LNCaP clone FGC (cell line): Measurements from ENCODE around the gene GPR84.

Experiments used
- DNase-seq: peaks from one replicate; pipeline ENCODE4 v3.0.0-alpha.2; 2011; ENCODE audit warnings: low read depth
- H3K4me3 ChIP-seq: 2 replicates; pipeline ENCODE4 v1.5.1; 2011; ENCODE audit warnings: mild to moderate bottlenecking, low read depth, low read length, control low read depth
- TF ChIP-seq, protein P1 (sequence below): IDR thresholded peaks from 2 replicates; pipeline ENCODE4 v1.5.1; 2012; ENCODE audit warnings: mild to moderate bottlenecking; ENCODE audit not compliant: control insufficient read depth, insufficient read depth; ENCODE audit errors: extremely low read depth

GPR84 gene

DNA sequence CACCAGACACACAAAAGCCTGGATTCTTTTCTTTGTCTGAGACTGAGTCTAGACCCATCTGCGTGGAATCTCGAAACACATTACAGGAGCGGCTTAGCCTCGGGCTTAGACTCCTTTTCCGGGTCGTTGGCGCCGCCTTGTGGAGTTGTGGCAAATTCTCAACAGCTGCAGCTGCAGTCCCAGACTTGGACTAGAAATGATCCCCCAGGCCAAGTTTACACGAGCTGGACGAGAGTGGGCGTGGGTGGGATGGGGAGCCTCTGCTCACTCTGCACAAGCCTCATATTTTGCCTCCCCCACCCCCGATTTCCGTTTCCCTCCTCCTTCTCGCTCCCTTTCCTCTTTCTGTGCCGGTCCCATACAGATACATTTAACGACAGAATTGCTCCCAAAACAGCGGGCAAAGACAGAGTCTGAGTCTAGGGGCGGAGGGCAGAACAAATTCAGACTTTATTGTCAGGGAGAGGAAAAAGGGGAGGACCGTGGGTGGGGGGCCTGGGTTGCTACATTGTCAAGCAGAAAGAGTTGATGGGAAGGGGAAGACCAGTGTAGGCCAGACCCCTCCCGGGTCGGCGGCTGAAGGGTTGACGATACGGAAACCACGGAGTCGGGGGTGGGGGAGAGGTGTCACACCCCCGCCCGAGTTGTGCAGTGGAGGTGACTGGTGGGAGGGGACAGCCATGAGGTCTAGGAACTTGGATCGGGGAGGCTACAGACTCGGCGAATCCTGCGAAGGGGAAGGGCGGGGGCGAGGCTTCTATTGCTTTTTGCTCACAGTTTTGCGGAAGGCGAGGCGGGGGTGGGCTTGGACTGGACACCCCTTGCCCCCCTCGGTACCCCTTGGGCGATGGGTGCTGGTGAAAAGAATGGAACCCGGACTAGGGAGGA, 4.7 kb upstream of the GPR84 start:
- H3K4me3 ChIP-seq = no peak overlapping the region
- TF ChIP-seq, protein P1, sequence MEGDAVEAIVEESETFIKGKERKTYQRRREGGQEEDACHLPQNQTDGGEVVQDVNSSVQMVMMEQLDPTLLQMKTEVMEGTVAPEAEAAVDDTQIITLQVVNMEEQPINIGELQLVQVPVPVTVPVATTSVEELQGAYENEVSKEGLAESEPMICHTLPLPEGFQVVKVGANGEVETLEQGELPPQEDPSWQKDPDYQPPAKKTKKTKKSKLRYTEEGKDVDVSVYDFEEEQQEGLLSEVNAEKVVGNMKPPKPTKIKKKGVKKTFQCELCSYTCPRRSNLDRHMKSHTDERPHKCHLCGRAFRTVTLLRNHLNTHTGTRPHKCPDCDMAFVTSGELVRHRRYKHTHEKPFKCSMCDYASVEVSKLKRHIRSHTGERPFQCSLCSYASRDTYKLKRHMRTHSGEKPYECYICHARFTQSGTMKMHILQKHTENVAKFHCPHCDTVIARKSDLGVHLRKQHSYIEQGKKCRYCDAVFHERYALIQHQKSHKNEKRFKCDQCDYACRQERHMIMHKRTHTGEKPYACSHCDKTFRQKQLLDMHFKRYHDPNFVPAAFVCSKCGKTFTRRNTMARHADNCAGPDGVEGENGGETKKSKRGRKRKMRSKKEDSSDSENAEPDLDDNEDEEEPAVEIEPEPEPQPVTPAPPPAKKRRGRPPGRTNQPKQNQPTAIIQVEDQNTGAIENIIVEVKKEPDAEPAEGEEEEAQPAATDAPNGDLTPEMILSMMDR = peak; percentile 90

DNA sequence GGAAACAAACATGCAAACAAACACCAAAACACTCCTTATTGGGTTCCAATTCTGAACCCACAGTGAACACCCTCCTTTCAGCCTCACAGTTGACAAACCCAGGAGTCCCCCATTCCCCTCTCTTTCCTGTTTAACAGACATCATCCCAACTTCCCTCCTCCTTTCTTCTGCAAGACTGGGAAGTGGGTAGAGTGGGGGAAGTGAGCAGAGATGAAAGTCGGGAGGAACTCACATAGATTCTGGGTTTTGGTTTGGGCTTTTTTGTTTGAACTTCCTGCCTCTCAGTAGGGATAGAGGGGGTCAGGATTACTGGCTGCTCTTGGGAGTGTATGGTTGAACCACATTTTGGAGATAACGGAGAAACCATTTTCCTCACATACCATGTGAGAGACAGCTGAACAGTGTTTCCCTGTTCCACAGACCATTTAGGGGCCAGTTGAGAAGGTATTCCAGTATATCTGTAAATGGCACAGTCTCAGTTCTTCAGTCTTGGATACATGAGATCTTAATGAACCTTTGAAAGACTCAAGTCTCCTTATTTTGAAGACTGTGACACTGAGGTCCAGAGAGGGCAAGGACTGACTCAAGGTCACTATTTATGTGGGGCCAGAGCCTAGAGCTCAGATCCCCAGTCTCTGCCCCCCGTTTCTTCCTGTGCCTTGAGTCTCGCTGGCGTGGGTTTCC, 3.9 kb upstream of the GPR84 start:
- no peak overlapping the region for H3K4me3 ChIP-seq
- TF ChIP-seq, protein P1 = no peak
- no peak for DNase-seq

More for the DNA sequence above, 4.7 kb upstream of the GPR84 start:
- no peak for DNase-seq

DNA sequence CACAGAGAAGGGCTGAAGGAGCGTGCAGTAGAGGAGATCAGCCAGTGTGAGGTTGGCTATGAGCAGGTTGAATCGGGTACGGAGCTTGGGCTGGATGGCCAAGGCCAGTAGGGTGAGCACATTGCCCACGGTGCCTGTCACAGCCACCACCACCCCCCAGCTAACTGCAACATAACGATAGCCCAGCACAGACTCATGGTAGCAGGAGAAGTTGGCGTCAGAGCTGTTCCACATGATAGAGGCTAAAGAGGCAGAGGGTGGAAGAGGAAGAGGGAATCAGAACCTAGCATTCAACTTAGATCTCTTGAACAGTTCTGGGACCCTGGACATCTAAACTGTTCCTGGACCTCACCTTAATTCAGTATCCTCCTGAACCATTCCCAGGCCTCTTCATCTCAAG, 668 bp downstream of the GPR84 start:
- no peak overlapping the region for H3K4me3 ChIP-seq
- DNase-seq = no peak
- TF ChIP-seq, protein P1 = no peak

DNA sequence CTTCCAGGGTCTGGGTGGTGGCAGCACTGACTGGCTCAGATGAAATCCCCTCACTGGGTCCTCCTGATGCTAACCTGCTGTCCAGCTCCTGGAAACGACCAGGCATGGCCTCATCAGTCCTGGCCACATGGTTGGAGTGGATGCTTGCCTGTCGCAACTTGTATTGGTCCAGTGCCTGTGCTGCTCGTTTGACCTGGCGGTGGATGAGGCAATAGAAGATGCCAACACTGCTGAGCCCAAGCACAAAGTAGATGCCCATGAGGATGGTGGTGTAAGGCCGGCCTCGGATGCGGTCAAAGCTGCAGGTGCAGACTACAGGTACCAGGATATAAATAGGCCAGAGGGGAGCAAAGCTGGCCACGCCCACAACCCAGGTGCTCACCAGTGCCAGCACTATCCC, 1.2 kb downstream of the GPR84 start:
- no peak for DNase-seq
- TF ChIP-seq, protein P1 = no peak
- H3K4me3 ChIP-seq = no peak overlapping the region

DNA sequence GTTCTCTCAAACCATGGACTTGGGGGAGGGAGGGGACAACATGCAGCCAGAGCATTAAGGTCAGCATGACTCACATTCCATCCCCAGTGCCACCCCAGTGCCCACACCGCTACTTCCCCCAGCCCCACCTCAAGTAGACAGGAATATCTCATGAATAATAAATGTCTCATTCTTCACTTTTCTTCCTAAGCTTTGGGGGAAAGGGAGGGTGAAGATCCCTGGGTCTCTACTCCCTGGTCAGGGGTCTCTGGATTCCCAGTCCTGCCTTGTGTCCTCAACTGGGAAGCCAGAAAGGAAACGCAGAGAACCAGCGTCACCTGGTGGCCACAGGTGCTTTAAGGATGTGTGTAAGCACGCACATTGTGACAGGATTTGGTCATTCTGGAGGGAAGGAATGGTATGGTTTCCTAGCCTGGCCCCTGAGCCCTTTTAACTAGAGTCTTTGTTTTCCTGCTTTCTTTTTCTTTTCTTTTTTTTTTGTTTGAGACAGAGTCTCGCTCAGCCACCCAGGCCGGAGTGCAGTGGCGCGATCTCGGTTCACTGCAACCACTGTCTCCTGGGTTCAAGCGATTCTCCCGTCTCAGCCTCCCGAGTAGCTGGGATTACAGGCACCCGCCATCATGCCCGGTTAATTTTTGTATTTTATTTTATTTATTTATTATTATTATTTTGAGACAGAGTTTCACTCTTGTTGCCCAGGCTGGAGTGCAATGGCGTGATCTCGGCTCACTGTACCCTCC, 3.4 kb downstream of the GPR84 start:
- H3K4me3 ChIP-seq = no peak overlapping the region
- no peak for DNase-seq
- TF ChIP-seq, protein P1 = peak; percentile 87

DNA sequence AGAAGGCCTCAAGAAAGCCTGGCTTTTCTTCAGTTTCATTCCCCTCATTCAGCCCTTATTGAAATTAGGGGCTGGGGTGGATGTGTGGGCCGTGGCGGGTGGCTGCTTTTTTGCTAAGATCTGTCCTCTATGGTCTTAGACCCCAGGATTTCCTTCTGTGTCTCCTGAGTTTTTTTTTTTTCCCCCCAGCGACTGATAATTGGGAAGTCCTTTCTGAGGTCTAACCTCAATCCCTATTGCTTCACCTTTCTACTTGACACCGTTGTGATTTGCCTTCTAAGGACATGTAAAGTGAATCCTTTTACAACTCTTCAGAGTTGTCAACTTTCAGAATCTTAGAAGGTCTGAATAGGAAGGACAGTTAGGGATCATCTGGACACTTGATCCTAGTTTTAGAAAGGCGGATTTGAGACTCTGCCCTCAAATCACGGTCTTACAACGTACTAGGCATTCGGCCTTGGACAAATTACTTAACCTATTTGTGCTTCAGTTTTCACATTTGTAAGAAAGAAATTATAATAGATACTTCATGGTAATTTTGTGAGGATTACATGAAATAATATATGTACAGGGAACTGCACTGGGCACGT, 4.4 kb downstream of the GPR84 start:
- no peak for DNase-seq
- TF ChIP-seq, protein P1 = no peak

More for the DNA sequence above, 4.4 kb downstream of the GPR84 start:
- peak overlapping the region; percentile 73 for H3K4me3 ChIP-seq
